GM19463 (cell line): ENCODE data around the gene ARID4B.
"Not testable (repeated sequence)": the region's sequence is repeated elsewhere in the genome, so short reads cannot be mapped to it uniquely, and the experiment has no call there.

Experiments used
- ATAC-seq: cut with Tn5 transposase; IDR thresholded peaks from one replicate; pipeline ENCODE4 v1.9.1; 2021; ENCODE audit warnings: mild to moderate bottlenecking, moderate library complexity; ENCODE audit not compliant: unreplicated experiment

The ARID4B gene, protein sequence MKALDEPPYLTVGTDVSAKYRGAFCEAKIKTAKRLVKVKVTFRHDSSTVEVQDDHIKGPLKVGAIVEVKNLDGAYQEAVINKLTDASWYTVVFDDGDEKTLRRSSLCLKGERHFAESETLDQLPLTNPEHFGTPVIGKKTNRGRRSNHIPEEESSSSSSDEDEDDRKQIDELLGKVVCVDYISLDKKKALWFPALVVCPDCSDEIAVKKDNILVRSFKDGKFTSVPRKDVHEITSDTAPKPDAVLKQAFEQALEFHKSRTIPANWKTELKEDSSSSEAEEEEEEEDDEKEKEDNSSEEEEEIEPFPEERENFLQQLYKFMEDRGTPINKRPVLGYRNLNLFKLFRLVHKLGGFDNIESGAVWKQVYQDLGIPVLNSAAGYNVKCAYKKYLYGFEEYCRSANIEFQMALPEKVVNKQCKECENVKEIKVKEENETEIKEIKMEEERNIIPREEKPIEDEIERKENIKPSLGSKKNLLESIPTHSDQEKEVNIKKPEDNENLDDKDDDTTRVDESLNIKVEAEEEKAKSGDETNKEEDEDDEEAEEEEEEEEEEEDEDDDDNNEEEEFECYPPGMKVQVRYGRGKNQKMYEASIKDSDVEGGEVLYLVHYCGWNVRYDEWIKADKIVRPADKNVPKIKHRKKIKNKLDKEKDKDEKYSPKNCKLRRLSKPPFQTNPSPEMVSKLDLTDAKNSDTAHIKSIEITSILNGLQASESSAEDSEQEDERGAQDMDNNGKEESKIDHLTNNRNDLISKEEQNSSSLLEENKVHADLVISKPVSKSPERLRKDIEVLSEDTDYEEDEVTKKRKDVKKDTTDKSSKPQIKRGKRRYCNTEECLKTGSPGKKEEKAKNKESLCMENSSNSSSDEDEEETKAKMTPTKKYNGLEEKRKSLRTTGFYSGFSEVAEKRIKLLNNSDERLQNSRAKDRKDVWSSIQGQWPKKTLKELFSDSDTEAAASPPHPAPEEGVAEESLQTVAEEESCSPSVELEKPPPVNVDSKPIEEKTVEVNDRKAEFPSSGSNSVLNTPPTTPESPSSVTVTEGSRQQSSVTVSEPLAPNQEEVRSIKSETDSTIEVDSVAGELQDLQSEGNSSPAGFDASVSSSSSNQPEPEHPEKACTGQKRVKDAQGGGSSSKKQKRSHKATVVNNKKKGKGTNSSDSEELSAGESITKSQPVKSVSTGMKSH (N-terminal part only)

GRCh38 chr1:235327559-235328270, at the start of gene ARID4B:
TSS of gene ARID4B (minus strand) at chr1:235328179. CDS start at chr1:235326919, 1,260 bp downstream.
- peak; percentile 8 for ATAC-seq

- no peak for ATAC-seq
Observed at GRCh38 chr1:235375919-235376605, 48.1 kb upstream of the ARID4B start.

GRCh38 chr1:235369802-235370201, 41.8 kb upstream of the ARID4B start:
- no peak for ATAC-seq

DNA sequence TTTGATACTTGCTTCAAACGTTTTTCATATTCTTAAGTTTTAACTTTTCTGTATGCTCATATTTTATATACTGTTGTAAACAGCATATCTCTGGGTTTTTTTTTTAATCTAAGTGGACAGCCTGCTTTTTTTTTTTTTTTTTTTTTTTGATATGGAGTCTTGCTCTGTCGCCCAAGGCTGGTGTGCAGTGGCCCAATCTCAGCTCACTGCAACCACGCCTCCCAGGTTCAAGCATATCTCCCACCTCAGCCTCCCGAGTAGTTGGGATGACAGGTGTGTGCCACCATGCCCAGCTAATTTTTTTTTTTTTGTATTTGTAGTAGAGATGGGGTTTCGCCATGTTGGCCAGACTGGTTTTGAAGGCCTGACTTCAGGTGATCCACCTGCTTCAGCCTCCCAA, 40.4 kb upstream of the ARID4B start:
- no peak for ATAC-seq

DNA sequence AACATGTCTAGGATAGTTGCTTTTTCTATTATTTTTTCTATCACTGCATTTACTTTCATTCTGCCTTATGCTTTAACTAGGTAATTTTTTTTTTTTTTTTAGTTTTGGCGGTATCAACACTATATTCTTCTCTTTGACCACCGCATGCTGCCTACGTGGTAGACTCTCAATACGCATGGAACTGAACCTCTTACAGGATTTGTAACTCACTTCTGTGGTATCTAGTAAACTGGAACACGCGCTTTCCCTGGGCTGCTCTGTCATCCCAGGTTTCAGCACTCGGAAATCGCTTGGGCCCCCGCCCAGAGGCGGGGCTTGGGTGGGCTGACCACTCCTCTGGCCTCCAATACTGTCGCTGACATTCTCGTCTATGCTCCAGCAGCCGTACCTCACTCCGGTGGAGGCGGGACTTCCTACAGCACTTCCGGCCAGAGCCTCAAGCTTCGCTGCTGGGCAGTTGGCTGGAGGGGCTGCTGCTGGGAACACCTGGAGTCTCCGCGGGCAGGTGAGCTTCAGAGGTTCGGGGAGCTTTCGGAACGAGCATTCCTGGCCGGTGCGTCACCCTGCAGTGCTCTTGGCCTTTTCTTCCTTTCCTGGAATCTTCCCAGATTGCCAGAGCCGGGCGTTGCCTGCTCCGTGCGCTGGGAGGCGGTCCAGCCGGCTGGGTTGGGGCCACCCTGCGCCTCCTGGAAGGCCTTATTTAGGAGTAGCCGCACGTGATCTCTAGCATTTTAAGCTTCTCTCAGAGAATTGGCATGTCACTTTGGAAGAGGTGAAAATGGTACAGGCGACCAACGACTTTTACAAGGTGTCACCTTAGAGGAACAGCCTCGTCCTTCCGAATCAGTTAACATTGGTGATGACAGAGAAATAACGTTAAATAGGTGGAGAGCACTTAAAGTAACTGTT, 39.3 kb upstream of the ARID4B start, which contains the start of gene TBCE:
Gene TBCE (plus strand): TSS at position 428 of the 909 bp plus-strand sequence. CDS start 12,623 bp downstream, outside the sequence.
- ATAC-seq: peak; percentile 100

- ATAC-seq: no peak
Observed at GRCh38 chr1:235366286-235366685, 38.3 kb upstream of the ARID4B start.

GRCh38 chr1:235364189-235364588, 36.2 kb upstream of the ARID4B start:
- ATAC-seq: not testable (repeated sequence)

- no peak for ATAC-seq
Observed at GRCh38 chr1:235358899-235359298, 30.9 kb upstream of the ARID4B start.

DNA sequence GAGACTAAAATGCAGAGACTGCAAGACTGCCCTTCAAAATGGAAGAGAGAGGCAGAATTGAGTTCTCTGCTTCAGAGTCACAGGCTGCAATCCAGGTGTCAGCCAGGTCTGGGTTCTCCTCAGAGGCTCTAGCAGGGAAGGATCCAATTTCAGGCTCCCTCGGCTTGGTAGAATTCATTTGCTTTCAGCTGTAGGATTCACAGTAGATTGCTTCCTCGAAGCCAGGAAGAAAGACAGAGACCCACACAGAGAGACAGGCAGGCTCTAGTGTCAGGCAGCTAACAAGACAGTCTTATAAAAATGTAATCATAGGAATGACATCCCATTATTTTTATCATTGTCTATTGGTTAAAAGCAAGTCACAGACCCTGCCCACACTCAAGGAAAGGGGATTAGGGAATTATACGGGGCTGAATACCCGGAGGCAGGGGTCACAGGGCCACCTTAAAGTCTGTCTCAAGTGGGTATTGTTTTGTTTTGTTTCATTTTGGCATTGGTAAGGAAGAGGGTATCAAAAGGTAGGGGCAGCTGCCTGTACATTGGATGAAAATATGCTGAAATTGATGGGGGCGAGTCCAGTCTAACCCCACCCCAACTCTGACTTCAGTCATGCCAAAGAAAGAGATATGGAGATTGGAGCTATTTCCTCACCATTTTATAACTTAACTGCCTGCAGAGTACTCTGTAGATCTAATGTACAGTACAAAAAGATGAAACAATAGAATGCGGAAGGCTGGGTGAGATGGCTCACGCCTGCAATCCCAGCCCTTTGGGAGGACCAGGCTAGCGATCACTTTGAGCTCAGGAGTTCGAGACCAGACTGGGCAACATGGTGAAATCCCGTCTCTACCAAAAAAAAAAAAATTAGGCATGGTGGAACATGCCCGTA, 29.8 kb upstream of the ARID4B start:
- no peak for ATAC-seq

DNA sequence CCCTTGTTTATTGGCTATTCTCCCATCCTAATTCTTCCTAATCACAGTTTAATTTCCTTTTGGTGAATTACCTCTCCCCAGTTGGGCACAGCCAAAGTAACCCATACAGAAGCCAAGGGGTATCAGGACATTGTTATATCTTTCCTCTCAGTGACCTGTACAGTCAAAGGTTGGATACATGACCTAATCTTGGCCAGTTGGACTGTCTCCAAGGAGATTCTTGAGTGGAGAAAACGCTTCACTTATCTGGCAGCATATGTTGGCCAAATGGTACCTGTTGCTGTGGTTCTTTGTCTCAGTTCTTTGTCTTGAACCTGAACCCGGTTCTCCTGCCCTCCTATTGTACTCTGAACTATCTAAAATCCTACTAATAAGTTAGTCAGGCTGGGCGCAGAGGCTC, 23.9 kb upstream of the ARID4B start:
- no peak for ATAC-seq

GRCh38 chr1:235351441-235351840, 23.5 kb upstream of the ARID4B start:
- no peak for ATAC-seq

GRCh38 chr1:235343726-235344125, 15.7 kb upstream of the ARID4B start:
- ATAC-seq: no peak

DNA sequence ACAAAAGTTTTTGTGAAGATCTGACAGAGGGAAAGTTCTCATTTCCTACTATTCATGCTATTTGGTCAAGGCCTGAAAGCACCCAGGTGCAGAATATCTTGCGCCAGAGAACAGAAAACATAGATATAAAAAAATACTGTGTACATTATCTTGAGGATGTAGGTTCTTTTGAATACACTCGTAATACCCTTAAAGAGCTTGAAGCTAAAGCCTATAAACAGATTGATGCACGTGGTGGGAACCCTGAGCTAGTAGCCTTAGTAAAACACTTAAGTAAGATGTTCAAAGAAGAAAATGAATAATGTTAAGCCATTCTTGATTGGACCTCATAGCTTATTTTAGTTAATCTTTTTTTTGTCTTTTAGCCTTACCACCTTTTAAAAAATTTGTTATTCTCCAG, 14.5 kb upstream of the ARID4B start:
- ATAC-seq: no peak

GRCh38 chr1:235342039-235342438, 14.1 kb upstream of the ARID4B start:
- ATAC-seq: no peak

GRCh38 chr1:235341334-235341733, 13.4 kb upstream of the ARID4B start:
- ATAC-seq: no peak

- no peak for ATAC-seq
Observed at GRCh38 chr1:235339746-235340145, 11.8 kb upstream of the ARID4B start.

DNA sequence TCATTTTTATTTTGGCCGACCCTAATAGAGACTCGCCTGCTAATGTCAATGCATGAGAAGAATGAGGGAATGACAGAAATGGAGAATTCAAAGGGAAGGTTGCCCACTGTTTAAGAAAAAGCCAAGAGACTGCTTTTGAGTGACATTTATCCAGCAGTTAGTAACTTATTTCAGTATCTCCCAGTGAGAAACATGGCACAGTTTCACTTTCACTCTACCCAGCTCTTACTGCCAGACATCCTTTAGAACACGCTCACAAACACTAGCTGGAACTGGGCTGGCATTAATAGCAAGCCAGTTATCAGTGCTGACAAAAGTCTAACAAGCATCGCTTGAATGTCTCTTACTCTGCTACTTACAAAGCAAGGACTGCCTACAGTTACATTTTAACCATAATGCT, 8.9 kb upstream of the ARID4B start:
- no peak for ATAC-seq

DNA sequence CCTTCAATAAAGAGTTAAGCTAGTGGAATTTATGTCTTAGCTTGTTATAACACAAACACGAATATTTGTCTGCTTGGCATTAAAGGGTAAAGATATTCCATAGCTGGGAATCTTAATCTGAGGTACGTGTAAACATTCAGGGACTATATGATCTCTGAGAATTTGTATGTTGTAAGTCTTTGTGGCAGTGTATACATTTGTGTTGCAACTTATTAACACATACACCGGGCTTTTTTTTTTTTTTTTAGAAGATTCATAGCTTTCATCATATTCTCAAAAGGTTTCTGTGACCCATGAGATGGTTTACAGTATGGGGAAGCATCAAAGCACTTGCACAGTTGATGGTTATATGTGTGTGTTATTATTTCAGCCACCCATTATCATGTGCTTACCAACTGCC, 3.4 kb upstream of the ARID4B start:
- no peak for ATAC-seq
